Articular chondrocyte of knee joint (primary cell): Measurements from ENCODE around the gene GPR83. TPM values are rescaled to one million over a fixed set of nuclear protein-coding genes. Genes with fewer than 3 reads are reported as not detected.

Experiments
- total RNA-seq: library from RNA; depleted of rRNA; stranded (reverse); fragments of >200 nt; gene quantifications from 2 replicates; pipeline ENCODE4 v1.2.3, GENCODE V29; 2012

GPR83 gene
- total RNA-seq = not detected in 2 replicates

GRCh38 chr11:94400839-94401772, at the start of gene GPR83:
Gene GPR83, minus strand, starts transcription at chr11:94401419. Its CDS starts 172 bp downstream, at chr11:94401247.

Other genes starting within 250 kb of the GPR83 start
- not detected in 2 replicates for gene IZUMO1R, start 96.8 kb downstream of the GPR83 start, total RNA-seq
- 14.6 and 18.0 TPM in 2 replicates for gene MRE11, start 92.4 kb upstream of the GPR83 start, total RNA-seq
- 15.4 and 17.7 TPM in 2 replicates for gene ANKRD49, start 92.6 kb upstream of the GPR83 start, total RNA-seq
- gene C11orf97, start 111.0 kb upstream of the GPR83 start, total RNA-seq = not detected in 2 replicates
- gene FUT4, start 142.5 kb upstream of the GPR83 start, total RNA-seq = 10.7 and 10.8 TPM in 2 replicates
- 4.4 and 6.8 TPM in 2 replicates for gene PIWIL4, start 165.9 kb upstream of the GPR83 start, total RNA-seq